Adipocyte (in vitro differentiated cells): Measurements from ENCODE around the gene CUBN.

Experiments used
- DNase-seq: peaks from one replicate; pipeline ENCODE4 v3.0.0-alpha.2; 2015; ENCODE audit warnings: low read depth
- H3K27me3 ChIP-seq: replicated peaks from 2 replicates; pipeline ENCODE4 v1.7.0; 2013; ENCODE audit warnings: mild to moderate bottlenecking, low read length, moderate library complexity; ENCODE audit not compliant: control insufficient read depth, insufficient read depth
- H3K36me3 ChIP-seq: 2 replicates; pipeline ENCODE4 v1.7.0; 2013; ENCODE audit warnings: low read length, mild to moderate bottlenecking, moderate library complexity; ENCODE audit not compliant: control insufficient read depth, insufficient read depth, severe bottlenecking
- H3K4me1 ChIP-seq: 2 replicates; pipeline ENCODE4 v1.7.0; 2013; ENCODE audit warnings: mild to moderate bottlenecking, low read length, moderate library complexity; ENCODE audit not compliant: control insufficient read depth, insufficient read depth
- H3K4me3 ChIP-seq: 2 replicates; pipeline ENCODE4 v1.7.0; 2013; ENCODE audit warnings: mild to moderate bottlenecking, low read length, moderate library complexity
- H3K9ac ChIP-seq: 2 replicates; pipeline ENCODE4 v1.7.0; 2013; ENCODE audit warnings: mild to moderate bottlenecking, low read length, moderate library complexity
- H3K9me3 ChIP-seq: 2 replicates; pipeline ENCODE4 v1.7.0; 2013; ENCODE audit warnings: mild to moderate bottlenecking, low read length, moderate library complexity; ENCODE audit not compliant: control insufficient read depth

CUBN gene

DNA sequence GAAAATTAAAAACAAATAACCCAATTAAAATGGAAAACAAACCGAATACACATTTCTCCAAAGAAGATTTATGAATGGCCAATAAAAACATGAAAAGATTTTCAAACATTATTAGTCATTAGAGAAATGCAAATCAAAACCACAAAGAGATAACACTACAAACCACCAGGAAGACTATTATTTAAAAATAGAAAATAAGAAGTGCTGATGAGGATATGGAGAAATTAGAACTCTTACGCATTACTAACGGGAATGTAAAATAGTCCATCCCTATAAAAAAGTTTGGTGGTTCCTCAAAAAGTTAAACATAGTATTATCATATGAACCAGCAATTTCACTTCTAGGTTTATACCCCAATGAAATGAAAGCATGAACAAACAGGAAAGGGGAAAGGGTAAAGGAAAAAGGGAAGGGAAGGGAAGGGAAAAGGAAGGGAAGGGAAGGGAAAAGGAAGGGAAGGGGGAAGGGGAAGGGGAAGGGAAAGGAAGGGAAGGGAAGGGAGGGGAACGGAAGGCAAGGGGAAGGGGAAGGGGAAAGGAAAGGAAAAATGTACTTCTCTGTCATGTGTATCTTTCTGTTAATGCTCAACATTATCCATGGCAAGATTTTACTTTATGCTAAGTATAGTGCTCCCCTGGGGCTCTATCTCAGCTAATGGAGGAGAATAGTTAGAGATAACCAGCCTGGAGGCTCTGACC is 187.1 kb downstream of the CUBN start:
- no peak for DNase-seq
- H3K27me3 ChIP-seq = no peaks in the 10 kb centered on the region
- H3K9me3 ChIP-seq = no peaks in the 10 kb centered on the region
- H3K4me3 ChIP-seq = no peak overlapping the region
- no peaks in the 10 kb centered on the region for H3K36me3 ChIP-seq
- H3K4me1 ChIP-seq = peaks cover 34% of the 10 kb centered on the region
- H3K9ac ChIP-seq = no peak overlapping the region

DNA sequence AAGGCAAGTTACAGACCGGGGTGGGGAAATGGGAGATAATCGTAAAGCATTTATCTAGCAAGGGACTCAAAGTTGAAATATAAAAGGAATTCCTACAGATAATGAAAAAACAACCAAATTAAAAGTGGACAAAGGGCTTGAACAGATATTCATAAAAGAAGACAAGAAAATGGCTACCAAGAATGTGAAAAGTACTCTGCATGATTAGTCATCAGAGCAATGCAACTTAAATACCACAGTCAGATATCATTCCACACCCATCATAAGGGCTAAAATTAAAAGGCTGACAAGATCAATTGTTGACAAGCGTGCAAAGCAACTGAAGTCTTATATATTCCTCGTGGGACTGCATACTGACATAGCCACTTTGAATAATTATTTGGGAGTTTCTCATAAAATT is 187.7 kb downstream of the CUBN start:
- no peak for DNase-seq
- H3K4me3 ChIP-seq = no peak overlapping the region

DNA sequence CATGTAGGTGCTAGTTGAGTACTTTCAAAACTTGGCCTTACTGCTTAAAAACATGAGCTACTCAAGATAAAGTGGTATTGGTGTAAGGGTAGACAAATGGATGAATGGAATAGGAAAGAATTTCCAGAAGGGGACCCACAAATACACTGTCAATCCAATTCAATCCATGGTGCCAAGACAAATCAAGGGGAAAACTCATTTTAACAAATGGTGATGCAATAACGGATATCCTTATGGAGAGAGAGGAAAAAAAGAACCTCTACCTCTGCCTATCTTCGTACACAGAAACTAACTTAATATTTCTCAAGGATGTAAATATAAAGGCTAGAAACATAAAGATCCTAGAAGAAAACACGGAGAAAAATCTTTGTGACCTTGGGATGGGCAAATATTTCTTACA is 188.5 kb downstream of the CUBN start:
- Histone ChIP-seq H3K4me1 (peaks cover 34% of the 10 kb centered on the region), H3K4me3 (no peak overlapping the region), H3K36me3 (no peaks in the 10 kb centered on the region), H3K9ac (no peak overlapping the region), H3K9me3 (no peaks in the 10 kb centered on the region), H3K27me3 (no peaks in the 10 kb centered on the region)
- no peak for DNase-seq

More for the DNA sequence above, 187.7 kb downstream of the CUBN start:
- Histone ChIP-seq H3K36me3 (no peaks in the 10 kb centered on the region), H3K9me3 (no peaks in the 10 kb centered on the region), H3K9ac (no peak overlapping the region), H3K27me3 (no peaks in the 10 kb centered on the region), H3K4me1 (peaks cover 34% of the 10 kb centered on the region)

DNA sequence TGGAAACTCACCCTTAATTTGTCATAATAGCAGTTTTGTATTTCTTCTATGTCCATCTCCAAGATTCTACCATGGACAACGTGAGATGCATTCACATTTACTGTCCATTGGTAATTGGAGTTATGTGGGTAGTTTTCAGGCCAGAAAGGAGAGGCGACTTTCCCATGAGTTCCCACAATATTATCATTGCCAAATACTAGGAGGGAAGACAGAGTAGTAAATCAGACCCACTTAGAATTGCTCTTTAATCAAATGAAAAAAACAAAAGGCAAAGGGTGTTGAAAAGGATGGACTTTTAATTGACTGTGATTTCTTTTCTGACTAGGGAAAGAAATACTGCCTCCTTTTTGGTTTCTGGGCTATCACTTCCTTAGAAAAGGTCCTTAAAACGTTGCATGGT is 190.7 kb downstream of the CUBN start:
- H3K36me3 ChIP-seq = no peaks in the 10 kb centered on the region
- peaks cover 13% of the 10 kb centered on the region for H3K4me1 ChIP-seq
- no peaks in the 10 kb centered on the region for H3K27me3 ChIP-seq
- H3K9me3 ChIP-seq = no peaks in the 10 kb centered on the region
- H3K4me3 ChIP-seq = no peak overlapping the region
- no peak for DNase-seq
- H3K9ac ChIP-seq = no peak overlapping the region

DNA sequence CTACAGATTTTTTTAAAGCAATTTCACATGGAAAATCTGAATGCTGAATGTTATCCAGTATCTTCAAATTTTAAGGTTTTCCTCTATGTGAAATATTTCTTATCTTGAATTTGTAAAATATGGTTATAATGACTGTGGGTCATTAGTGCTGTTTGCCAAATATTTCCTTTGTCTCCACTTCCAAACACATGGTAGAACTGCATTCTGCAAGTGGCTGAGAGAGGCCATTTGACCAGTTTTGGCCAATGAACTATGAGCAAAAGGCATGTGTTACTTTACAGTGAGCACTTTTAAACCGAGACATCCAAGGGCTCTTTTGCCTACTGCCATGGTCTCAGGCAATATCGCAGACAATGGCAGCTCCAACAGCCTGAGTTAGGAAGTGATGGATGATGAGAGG is 195.2 kb downstream of the CUBN start:
- Histone ChIP-seq H3K27me3 (no peaks in the 10 kb centered on the region), H3K36me3 (no peaks in the 10 kb centered on the region), H3K9me3 (no peaks in the 10 kb centered on the region), H3K4me3 (no peak overlapping the region), H3K9ac (no peak overlapping the region), H3K4me1 (peaks cover 3% of the 10 kb centered on the region)
- no peak for DNase-seq

- DNase-seq = peak; percentile 4
- Histone ChIP-seq H3K27me3 (no peaks in the 10 kb centered on the region), H3K4me3 (no peak overlapping the region), H3K9ac (no peak overlapping the region), H3K9me3 (no peaks in the 10 kb centered on the region), H3K36me3 (no peaks in the 10 kb centered on the region), H3K4me1 (peaks cover 3% of the 10 kb centered on the region)
Observed at GRCh38 chr10:16933783-16934182, 195.8 kb downstream of the CUBN start.

GRCh38 chr10:16931930-16932329 is 197.7 kb downstream of the CUBN start:
- peaks cover 3% of the 10 kb centered on the region for H3K4me1 ChIP-seq
- no peaks in the 10 kb centered on the region for H3K36me3 ChIP-seq
- H3K9ac ChIP-seq = no peak overlapping the region
- DNase-seq = no peak
- no peak overlapping the region for H3K4me3 ChIP-seq
- H3K27me3 ChIP-seq = no peaks in the 10 kb centered on the region
- H3K9me3 ChIP-seq = no peaks in the 10 kb centered on the region

DNA sequence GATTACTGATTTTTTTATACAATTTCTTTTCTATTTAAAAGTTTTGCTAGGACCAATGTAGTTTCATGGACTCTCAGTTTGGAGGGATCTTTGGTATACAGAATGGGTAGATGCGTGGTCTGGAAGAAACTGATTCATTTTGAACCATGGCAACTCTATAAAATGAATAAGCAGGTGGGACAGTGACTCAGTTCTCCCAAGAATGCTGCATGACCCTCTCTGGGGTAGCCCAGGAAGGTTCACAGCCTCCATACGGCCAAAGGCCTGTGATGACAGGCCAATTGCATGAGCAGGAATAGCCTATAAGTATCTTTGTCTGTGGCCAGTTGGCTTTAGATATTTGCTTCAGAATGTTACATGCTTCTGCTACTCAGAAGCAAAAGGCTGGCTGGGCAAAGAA is 199.1 kb downstream of the CUBN start:
- Histone ChIP-seq H3K4me3 (no peak overlapping the region), H3K36me3 (no peaks in the 10 kb centered on the region), H3K9me3 (no peaks in the 10 kb centered on the region), H3K9ac (no peak overlapping the region), H3K27me3 (no peaks in the 10 kb centered on the region), H3K4me1 (peaks cover 3% of the 10 kb centered on the region)
- no peak for DNase-seq

GRCh38 chr10:16929069-16929468 is 200.5 kb downstream of the CUBN start:
- no peak overlapping the region for H3K9ac ChIP-seq
- no peak overlapping the region for H3K4me3 ChIP-seq
- DNase-seq = no peak
- peaks cover 3% of the 10 kb centered on the region for H3K4me1 ChIP-seq
- no peaks in the 10 kb centered on the region for H3K27me3 ChIP-seq
- no peaks in the 10 kb centered on the region for H3K36me3 ChIP-seq
- H3K9me3 ChIP-seq = no peaks in the 10 kb centered on the region

DNA sequence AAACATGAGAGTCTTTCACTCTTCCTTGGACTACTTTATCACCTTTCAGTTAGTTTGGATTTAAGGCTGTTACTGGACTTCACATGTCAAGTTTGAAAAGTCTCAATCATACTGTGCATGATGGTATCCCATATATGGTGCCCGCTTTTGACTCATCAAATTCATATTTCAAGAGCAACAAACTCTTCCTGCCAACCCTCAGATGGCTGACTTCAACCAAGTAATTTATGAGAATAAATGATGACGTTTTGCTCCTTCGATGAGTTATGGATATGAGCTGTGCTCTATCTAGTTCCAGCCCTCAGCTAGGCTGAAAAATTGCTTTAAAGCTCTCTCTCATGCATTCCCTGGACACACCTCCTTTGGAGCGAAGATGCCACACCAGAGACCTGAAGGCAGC is 202.1 kb downstream of the CUBN start:
- Histone ChIP-seq H3K4me3 (no peak overlapping the region), H3K9ac (no peak overlapping the region), H3K9me3 (no peaks in the 10 kb centered on the region), H3K4me1 (no peaks in the 10 kb centered on the region), H3K36me3 (no peaks in the 10 kb centered on the region), H3K27me3 (no peaks in the 10 kb centered on the region)
- DNase-seq = no peak

DNA sequence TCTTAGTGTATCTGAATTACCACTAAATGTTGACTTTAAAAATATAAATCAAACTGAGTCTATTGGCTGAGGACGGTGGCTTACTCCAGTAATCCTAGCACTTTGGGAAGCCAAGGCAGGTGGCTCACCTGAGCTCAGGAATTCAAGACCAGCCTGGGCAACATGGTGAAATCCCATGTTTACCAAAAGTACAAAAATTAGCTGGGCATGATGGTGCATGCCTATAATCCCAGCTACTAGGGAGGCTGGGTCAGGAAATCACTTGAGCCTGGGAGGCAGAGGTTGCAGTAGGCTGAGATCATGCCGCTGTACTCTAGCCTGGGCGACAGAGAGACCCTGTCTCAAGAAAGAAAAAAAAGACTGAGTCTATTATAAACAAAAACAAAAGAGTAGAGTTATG is 205.9 kb downstream of the CUBN start:
- Histone ChIP-seq H3K4me3 (no peak overlapping the region), H3K9me3 (no peaks in the 10 kb centered on the region), H3K27me3 (no peaks in the 10 kb centered on the region), H3K4me1 (no peaks in the 10 kb centered on the region), H3K36me3 (no peaks in the 10 kb centered on the region), H3K9ac (no peak overlapping the region)
- no peak for DNase-seq

- no peaks in the 10 kb centered on the region for H3K9me3 ChIP-seq
- H3K9ac ChIP-seq = no peak overlapping the region
- H3K4me1 ChIP-seq = no peaks in the 10 kb centered on the region
- no peaks in the 10 kb centered on the region for H3K36me3 ChIP-seq
- no peak overlapping the region for H3K4me3 ChIP-seq
- H3K27me3 ChIP-seq = no peaks in the 10 kb centered on the region
- no peak for DNase-seq
Observed at GRCh38 chr10:16923309-16923708, 206.3 kb downstream of the CUBN start.
